ENCODE results near the gene NTSR1.

Gene NTSR1

GRCh38 chr20:62741191-62741691, 32.6 kb downstream of the NTSR1 start:
- peak overlapping the region; percentile 86 for H3K27ac ChIP-seq (replicated peaks)
- no peaks in the 10 kb centered on the region for H3K27me3 ChIP-seq (ENCODE audit: insufficient read depth, poor library complexity, severe bottlenecking)
- H3K4me3 ChIP-seq (replicated peaks; ENCODE audit: insufficient read depth, low read length), result no peak overlapping the region
- no peak for DNase-seq (ENCODE audit: low read depth in 1 of 2, low spot score in 1 of 2)
- no peak for TF ChIP-seq GABPA (IDR thresholded peaks at IDR 0.05; ENCODE audit: low read depth)
- TF ChIP-seq REST (IDR thresholded peaks at IDR 0.05; ENCODE audit: insufficient replicate concordance, low read depth), result peak; percentile 97

GRCh38 chr20:62741701-62742491, 33.3 kb downstream of the NTSR1 start:
- H3K27ac ChIP-seq (replicated peaks), result no peak overlapping the region
- no peaks in the 10 kb centered on the region for H3K27me3 ChIP-seq (ENCODE audit: insufficient read depth, poor library complexity, severe bottlenecking)

GRCh38 chr20:62742550-62742949, 33.9 kb downstream of the NTSR1 start:
- Histone ChIP-seq H3K27me3 (ENCODE audit: insufficient read depth, poor library complexity, severe bottlenecking) (no peaks in the 10 kb centered on the region), H3K27ac (replicated peaks) (no peak overlapping the region), H3K4me3 (replicated peaks; ENCODE audit: insufficient read depth, low read length) (no peak overlapping the region)
- TF ChIP-seq SPI1 (IDR thresholded peaks at IDR 0.05; ENCODE audit: borderline replicate concordance, low read depth) (no peak), CTCF (IDR thresholded peaks at IDR 0.05; ENCODE audit: insufficient read depth, low read length) (no peak)
- no peak for DNase-seq (ENCODE audit: low read depth in 1 of 2, low spot score in 1 of 2)

More at GRCh38 chr20:62741701-62742491, 33.3 kb downstream of the NTSR1 start:
- DNase-seq (ENCODE audit: low read depth in 1 of 2, low spot score in 1 of 2), result no peak
- H3K4me3 ChIP-seq (replicated peaks; ENCODE audit: insufficient read depth, low read length), result no peak overlapping the region
- TF ChIP-seq GABPA (IDR thresholded peaks at IDR 0.05; ENCODE audit: low read depth), result no peak
- no peak for TF ChIP-seq POLR2AphosphoS5 (IDR thresholded peaks at IDR 0.05; ENCODE audit: low read depth)
- TF ChIP-seq SPI1 (IDR thresholded peaks at IDR 0.05; ENCODE audit: borderline replicate concordance, low read depth), result no peak
- TF ChIP-seq CTCF (IDR thresholded peaks at IDR 0.05; ENCODE audit: insufficient read depth, low read length), result no peak
- no peak for TF ChIP-seq REST (IDR thresholded peaks at IDR 0.05; ENCODE audit: insufficient replicate concordance, low read depth)

GRCh38 chr20:62742979-62743776, 34.5 kb downstream of the NTSR1 start:
- H3K27ac ChIP-seq (replicated peaks), result no peak overlapping the region
- H3K27me3 ChIP-seq (ENCODE audit: insufficient read depth, poor library complexity, severe bottlenecking), result no peaks in the 10 kb centered on the region
- no peak for TF ChIP-seq SPI1 (IDR thresholded peaks at IDR 0.05; ENCODE audit: borderline replicate concordance, low read depth)
- no peak for TF ChIP-seq POLR2AphosphoS5 (IDR thresholded peaks at IDR 0.05; ENCODE audit: low read depth)
- no peak for TF ChIP-seq GABPA (IDR thresholded peaks at IDR 0.05; ENCODE audit: low read depth)
- no peak for TF ChIP-seq REST (IDR thresholded peaks at IDR 0.05; ENCODE audit: insufficient replicate concordance, low read depth)
- TF ChIP-seq CTCF (IDR thresholded peaks at IDR 0.05; ENCODE audit: insufficient read depth, low read length), result no peak
- DNase-seq (ENCODE audit: low read depth in 1 of 2, low spot score in 1 of 2), result no peak
- no peak overlapping the region for H3K4me3 ChIP-seq (replicated peaks; ENCODE audit: insufficient read depth, low read length)
